Gastroesophageal sphincter (tissue), 4 donors: Measurements from ENCODE around the gene CCDC91. TPM values are rescaled to one million over a fixed set of nuclear protein-coding genes. Genes with fewer than 3 reads are reported as not detected.
A peak's percentile ranks its signal among the peaks of the same experiment; 100 is the strongest.

Experiments
- ATAC-seq: fragments of 150-250 bp; one replicate; pipeline ENCODE4 v1.9.1; 2016; ENCODE audit warnings: mild to moderate bottlenecking, moderate library complexity
- H3K27ac ChIP-seq, 4 donors: fragments of 200-600 bp; sonication (generic) in 3 of 4; 1 replicate in 3 of 4; 2 replicates in 1 of 4; pipeline ENCODE4 v1.5.1; 2016 to 2019
- H3K27me3 ChIP-seq: fragments of 200-600 bp; sonication (generic); one replicate; pipeline ENCODE4 v1.5.1; 2019
- H3K36me3 ChIP-seq, 2 donors: fragments of 200-600 bp; sonication (generic); one replicate each; pipeline ENCODE4 v1.5.1; 2019; ENCODE audit warnings: control low read depth in 1 of 2
- H3K4me1 ChIP-seq, 3 donors: fragments of 200-600 bp; sonication (generic); 1 replicate in 2 of 3; 2 replicates in 1 of 3; pipeline ENCODE4 v1.5.1; 2016 to 2019; ENCODE audit warnings: control low read depth in 2 of 3
- H3K4me3 ChIP-seq, 2 donors: fragments of 200-600 bp; sonication (generic); one replicate each; pipeline ENCODE4 v1.5.1; 2019; ENCODE audit warnings: mild to moderate bottlenecking in 1 of 2, moderate library complexity in 1 of 2
- H3K9me3 ChIP-seq, 3 donors: fragments of 200-600 bp; sonication (generic); one replicate each; pipeline ENCODE4 v1.5.1; 2017 to 2019; ENCODE audit warnings: control low read depth in 2 of 3
- EP300 ChIP-seq: sonication (generic); formaldehyde crosslinking; IDR thresholded peaks from one replicate; pipeline ENCODE4 v1.6.1; 2017; ENCODE audit warnings: antibody characterized with exemption, mild to moderate bottlenecking
- POLR2A ChIP-seq, 2 donors: fragments of 450-650 bp; IDR thresholded peaks; one replicate each; pipeline ENCODE4 v1.6.1; 2017; ENCODE audit warnings: antibody characterized with exemption in 2 of 2, mild to moderate bottlenecking in 2 of 2, moderate library complexity in 1 of 2
- POLR2AphosphoS5 ChIP-seq: sonication (generic); formaldehyde crosslinking; IDR thresholded peaks from one replicate; pipeline ENCODE4 v1.6.1; 2017; ENCODE audit warnings: antibody characterized with exemption
- WGBS, 2 donors: methylation state at CpG; one replicate each; pipeline ENCODE4 v1.1.5; 2018; ENCODE audit warnings: low coverage in 1 of 2; 5-methylcytosine and 5-hydroxymethylcytosine counted together
- total RNA-seq, 4 donors: library from RNA; depleted of rRNA; stranded (reverse); fragments of >200 nt; gene quantifications; one replicate each; pipeline ENCODE4 v1.1.0, GENCODE V29; 2016
- TF ChIP-seq, protein P1 (sequence below), 4 experiments: fragments of 200-600 bp in 2 of 4; fragments of 450-650 bp in 2 of 4; sonication (generic) in 1 of 4; IDR thresholded peaks; one replicate each; pipeline ENCODE4 v1.5.1; 2017 to 2019; ENCODE audit warnings: antibody characterized with exemption in 4 of 4, mild to moderate bottlenecking in 2 of 4, moderate library complexity in 2 of 4

The CCDC91 gene
- total RNA-seq, 4 donors from 2014 or later = 53.1 to 93.4 (median 64.0) TPM

DNA sequence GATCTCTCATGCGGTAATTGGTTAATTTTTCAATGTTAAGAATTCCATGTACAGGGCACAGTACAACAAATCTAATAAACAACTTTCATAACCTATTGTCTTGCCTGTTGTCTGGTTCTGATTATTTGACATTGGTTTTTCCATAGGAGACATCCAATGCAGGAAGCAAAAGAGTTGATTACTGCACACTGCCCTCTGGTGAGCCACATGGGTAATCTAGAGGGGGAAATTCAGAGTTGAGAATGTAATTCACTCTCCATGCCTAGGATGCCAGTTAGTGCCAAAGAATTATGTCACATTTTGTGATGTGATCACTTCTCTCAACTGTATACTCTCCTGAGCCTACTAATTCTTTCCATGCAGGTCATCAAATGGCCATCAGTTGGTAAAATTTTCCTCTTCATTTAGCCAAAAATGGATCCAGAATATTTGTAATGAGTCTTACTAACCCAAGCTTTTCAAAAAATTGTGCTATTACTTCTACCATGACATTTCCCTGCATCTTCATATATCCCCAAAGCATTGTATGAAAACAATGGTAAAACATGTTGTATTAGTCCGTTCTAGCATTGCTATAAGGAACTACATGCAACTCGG lies 17.7 kb upstream of the CCDC91 start:
- H3K27ac ChIP-seq = no peak overlapping the region
- 89 to 90% methylated on average over 1 to 3 of the region's 3 CpGs for WGBS, 2 donors

GRCh38 chr12:28173440-28173839 lies 16.8 kb upstream of the CCDC91 start:
- no peak for ATAC-seq
- H3K27ac ChIP-seq = no peak overlapping the region
- no peaks in the 10 kb centered on the region for H3K27me3 ChIP-seq
- TF ChIP-seq POLR2A (IDR thresholded peaks at IDR 0.05) (no peak), EP300 (no peak), POLR2AphosphoS5 (no peak)
- TF ChIP-seq, protein P1, sequence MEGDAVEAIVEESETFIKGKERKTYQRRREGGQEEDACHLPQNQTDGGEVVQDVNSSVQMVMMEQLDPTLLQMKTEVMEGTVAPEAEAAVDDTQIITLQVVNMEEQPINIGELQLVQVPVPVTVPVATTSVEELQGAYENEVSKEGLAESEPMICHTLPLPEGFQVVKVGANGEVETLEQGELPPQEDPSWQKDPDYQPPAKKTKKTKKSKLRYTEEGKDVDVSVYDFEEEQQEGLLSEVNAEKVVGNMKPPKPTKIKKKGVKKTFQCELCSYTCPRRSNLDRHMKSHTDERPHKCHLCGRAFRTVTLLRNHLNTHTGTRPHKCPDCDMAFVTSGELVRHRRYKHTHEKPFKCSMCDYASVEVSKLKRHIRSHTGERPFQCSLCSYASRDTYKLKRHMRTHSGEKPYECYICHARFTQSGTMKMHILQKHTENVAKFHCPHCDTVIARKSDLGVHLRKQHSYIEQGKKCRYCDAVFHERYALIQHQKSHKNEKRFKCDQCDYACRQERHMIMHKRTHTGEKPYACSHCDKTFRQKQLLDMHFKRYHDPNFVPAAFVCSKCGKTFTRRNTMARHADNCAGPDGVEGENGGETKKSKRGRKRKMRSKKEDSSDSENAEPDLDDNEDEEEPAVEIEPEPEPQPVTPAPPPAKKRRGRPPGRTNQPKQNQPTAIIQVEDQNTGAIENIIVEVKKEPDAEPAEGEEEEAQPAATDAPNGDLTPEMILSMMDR (IDR thresholded peaks at IDR 0.05) = no peak
- H3K4me1 ChIP-seq = no peaks in the 10 kb centered on the region
- H3K9me3 ChIP-seq = no peaks in the 10 kb centered on the region
- WGBS, 2 donors = 95 to 100% methylated on average over 1 of the region's 1 CpG
- H3K4me3 ChIP-seq = no peak overlapping the region
- H3K36me3 ChIP-seq = no peaks in the 10 kb centered on the region

More for the DNA sequence above, 17.7 kb upstream of the CCDC91 start:
- ATAC-seq = no peak
- Histone ChIP-seq H3K4me3 (no peak overlapping the region), H3K27me3 (no peaks in the 10 kb centered on the region), H3K9me3 (no peaks in the 10 kb centered on the region), H3K36me3 (no peaks in the 10 kb centered on the region), H3K4me1 (no peaks in the 10 kb centered on the region)
- TF ChIP-seq, protein P1 (IDR thresholded peaks at IDR 0.05) = peak in 2 of 4 experiments; percentile 11 to 42
- TF ChIP-seq POLR2AphosphoS5 = no peak
- TF ChIP-seq EP300 = no peak

- Histone ChIP-seq H3K27ac (no peak overlapping the region), H3K4me1 (no peaks in the 10 kb centered on the region), H3K9me3 (no peaks in the 10 kb centered on the region), H3K27me3 (no peaks in the 10 kb centered on the region), H3K36me3 (no peaks in the 10 kb centered on the region), H3K4me3 (no peak overlapping the region)
- no peak for TF ChIP-seq EP300
- no peak for TF ChIP-seq POLR2AphosphoS5
- no peak for TF ChIP-seq POLR2A (IDR thresholded peaks at IDR 0.05)
- TF ChIP-seq, protein P1 (IDR thresholded peaks at IDR 0.05) = no peak
- ATAC-seq = no peak
- WGBS, 2 donors = 80 to 91% methylated on average over 1 of the region's 1 CpG
Measured at GRCh38 chr12:28175098-28175589, 15.1 kb upstream of the CCDC91 start.

DNA sequence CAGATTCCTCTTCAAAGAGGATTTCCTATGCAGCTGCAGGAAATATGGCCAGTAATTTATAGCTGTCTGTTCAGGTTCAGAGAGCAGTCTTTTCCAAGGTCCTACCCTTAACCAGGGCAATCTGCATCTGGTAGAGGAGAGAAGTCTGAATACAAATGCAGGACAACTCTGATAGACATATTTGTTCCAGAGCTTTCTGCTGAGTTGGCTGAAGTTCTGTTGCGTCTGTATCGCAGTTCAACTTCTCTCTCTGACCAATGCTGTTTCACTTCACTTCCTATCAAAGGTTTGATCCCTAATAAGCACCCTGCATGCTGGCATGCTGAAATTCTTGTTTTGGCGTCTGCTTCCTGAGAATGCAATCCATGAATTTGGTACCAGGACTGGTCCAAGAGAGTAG lies 14.0 kb upstream of the CCDC91 start:
- H3K27me3 ChIP-seq = no peaks in the 10 kb centered on the region

More for the DNA sequence above, 14.0 kb upstream of the CCDC91 start:
- no peak for TF ChIP-seq EP300
- no peak for TF ChIP-seq POLR2A (IDR thresholded peaks at IDR 0.05)
- TF ChIP-seq, protein P1 (IDR thresholded peaks at IDR 0.05) = no peak
- no peak for TF ChIP-seq POLR2AphosphoS5
- WGBS, 2 donors = 77 to 96% methylated on average over 3 of the region's 3 CpGs
- no peaks in the 10 kb centered on the region for H3K9me3 ChIP-seq
- ATAC-seq = no peak
- no peak overlapping the region for H3K27ac ChIP-seq
- H3K4me3 ChIP-seq = no peak overlapping the region
- H3K36me3 ChIP-seq = no peaks in the 10 kb centered on the region
- no peaks in the 10 kb centered on the region for H3K4me1 ChIP-seq
